ENCODE measurements around the gene WNT2. TPM values are rescaled to one million over a fixed set of nuclear protein-coding genes. Genes with fewer than 3 reads are reported as not detected.

The WNT2 gene
- total and polyA plus RNA-seq, 2 experiments from 2014 or later, result 260 to 378 TPM

DNA sequence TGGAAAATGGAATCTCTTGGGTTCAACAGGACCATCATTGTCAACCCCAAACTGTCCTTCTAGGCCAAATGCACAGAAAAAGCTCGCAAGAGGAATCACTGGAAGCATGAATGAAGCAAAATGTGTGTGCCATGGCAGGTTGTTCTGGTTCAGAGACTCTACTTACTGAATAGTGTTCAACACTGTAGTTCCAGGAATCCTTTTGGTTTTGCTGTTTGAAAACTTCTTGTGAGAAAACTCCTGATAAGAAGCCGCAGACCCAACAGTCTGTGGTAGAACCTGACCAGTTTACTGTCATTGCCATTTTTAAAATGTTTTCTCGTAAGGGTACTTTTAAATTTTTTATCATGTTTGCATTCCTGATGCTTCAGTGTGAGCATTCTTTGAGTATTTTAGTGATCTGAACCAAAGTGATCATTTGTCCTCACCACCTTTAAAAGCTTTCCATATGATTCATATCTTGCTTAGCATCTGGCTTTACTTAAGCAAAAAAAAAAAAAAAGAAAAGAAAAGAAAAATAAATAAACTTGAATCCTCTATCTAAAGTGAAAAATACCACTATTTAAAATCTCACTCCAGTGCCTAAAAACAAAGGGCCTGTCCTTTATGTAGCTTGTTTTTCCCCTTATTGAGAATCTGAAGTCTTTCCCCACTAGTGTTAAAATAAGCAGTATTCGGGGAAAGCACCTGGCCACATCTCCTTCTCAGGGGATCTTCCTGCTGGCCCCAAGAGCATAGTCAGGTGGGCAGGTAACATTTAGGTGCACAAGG lies 92.4 kb downstream of the WNT2 start:
- no peaks in the 10 kb centered on the region for H3K36me3 ChIP-seq
- no peaks in the 10 kb centered on the region for H3K27me3 ChIP-seq
- peak in 1 of 2 donors; percentile 47 for DNase-seq (ENCODE audit: low read depth in 1 of 2, low spot score in 1 of 2)
- no peaks in the 10 kb centered on the region for H3K9me3 ChIP-seq (ENCODE audit: low read depth)
- no peak overlapping the region for H3K4me3 ChIP-seq
- peak overlapping the region; percentile 87 for H3K27ac ChIP-seq
- no peak for TF ChIP-seq CTCF (IDR thresholded peaks at IDR 0.05; ENCODE audit: low read depth, low read length)
- H3K4me1 ChIP-seq (ENCODE audit: low read depth), result peaks cover 28% of the 10 kb centered on the region

DNA sequence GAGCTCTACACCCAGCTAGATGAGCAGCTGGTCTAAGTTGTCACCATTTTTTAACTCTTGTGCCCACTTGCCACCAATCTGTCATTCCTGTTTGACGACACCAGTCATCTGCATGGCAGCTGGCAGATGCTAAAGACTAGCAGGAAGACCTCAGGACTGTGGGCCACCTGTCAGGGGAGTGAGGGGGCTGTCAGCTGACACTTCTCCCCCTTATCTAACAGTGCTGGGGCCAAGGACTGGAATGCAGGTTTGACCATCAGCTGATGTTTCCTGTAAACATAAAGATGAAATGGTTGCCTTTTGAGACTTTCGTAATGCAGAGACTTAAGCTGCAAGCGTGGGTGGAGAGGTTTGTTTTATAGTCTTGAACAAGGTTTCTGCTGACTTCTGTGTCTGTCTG lies 93.5 kb downstream of the WNT2 start:
- H3K27ac ChIP-seq, result peak overlapping the region; percentile 87
- peaks cover 34% of the 10 kb centered on the region for H3K4me1 ChIP-seq (ENCODE audit: low read depth)
- H3K36me3 ChIP-seq, result no peaks in the 10 kb centered on the region
- H3K9me3 ChIP-seq (ENCODE audit: low read depth), result no peaks in the 10 kb centered on the region
- no peaks in the 10 kb centered on the region for H3K27me3 ChIP-seq
- peak in 1 of 2 donors; percentile 23 for DNase-seq (ENCODE audit: low read depth in 1 of 2, low spot score in 1 of 2)
- no peak for TF ChIP-seq CTCF (IDR thresholded peaks at IDR 0.05; ENCODE audit: low read depth, low read length)
- H3K4me3 ChIP-seq, result no peak overlapping the region

DNA sequence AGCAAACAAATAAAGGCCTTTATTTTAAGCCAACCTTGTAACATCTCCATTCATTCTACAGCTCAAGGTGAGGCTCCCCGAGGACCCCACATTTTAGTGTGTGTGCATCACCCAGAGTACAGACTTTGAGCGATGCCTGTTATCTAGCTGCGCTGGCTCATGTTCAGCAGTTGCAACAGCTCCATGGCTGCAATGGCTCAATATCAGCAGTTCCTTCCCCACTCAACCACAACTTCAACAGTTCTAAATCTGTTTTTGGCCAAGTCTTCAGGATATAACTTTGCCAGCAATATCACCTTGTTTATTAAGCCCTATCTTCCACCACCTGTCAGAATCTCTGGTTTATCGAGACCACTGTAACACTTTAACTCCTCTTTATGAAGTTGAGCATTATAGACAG lies 95.8 kb downstream of the WNT2 start:
- H3K36me3 ChIP-seq, result peaks cover 13% of the 10 kb centered on the region
- no peaks in the 10 kb centered on the region for H3K27me3 ChIP-seq
- no peak overlapping the region for H3K4me3 ChIP-seq
- TF ChIP-seq CTCF (IDR thresholded peaks at IDR 0.05; ENCODE audit: low read depth, low read length), result no peak
- H3K27ac ChIP-seq, result peak overlapping the region; percentile 87
- no peaks in the 10 kb centered on the region for H3K9me3 ChIP-seq (ENCODE audit: low read depth)
- peaks cover 34% of the 10 kb centered on the region for H3K4me1 ChIP-seq (ENCODE audit: low read depth)
- DNase-seq (ENCODE audit: low read depth in 1 of 2, low spot score in 1 of 2), result peak in 1 of 2 donors; percentile 70

DNA sequence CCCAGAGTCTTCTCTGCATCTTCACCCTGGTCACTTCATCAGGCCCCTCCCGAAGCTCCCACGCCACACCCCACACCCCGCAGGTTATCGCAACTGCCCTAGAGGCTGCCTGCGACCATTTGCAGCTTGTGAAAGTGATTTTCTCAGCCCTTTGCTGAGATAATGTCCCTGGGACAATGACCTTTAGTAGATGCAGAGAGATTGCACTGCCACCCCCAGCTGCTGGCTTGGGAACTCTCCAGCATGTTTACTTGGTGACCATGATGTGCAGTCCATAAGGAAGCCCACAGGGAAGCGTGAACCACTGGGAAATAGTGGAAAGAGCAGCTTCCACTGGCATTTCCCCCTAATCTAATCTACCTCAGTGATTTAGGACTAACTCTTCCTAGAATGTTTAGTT lies 97.3 kb downstream of the WNT2 start:
- peak overlapping the region; percentile 87 for H3K27ac ChIP-seq
- TF ChIP-seq CTCF (IDR thresholded peaks at IDR 0.05; ENCODE audit: low read depth, low read length), result no peak
- H3K36me3 ChIP-seq, result peaks cover 15% of the 10 kb centered on the region
- peak in 1 of 2 donors; percentile 37 for DNase-seq (ENCODE audit: low read depth in 1 of 2, low spot score in 1 of 2)
- peaks cover 31% of the 10 kb centered on the region for H3K4me1 ChIP-seq (ENCODE audit: low read depth)
- no peaks in the 10 kb centered on the region for H3K27me3 ChIP-seq
- no peaks in the 10 kb centered on the region for H3K9me3 ChIP-seq (ENCODE audit: low read depth)
- H3K4me3 ChIP-seq, result no peak overlapping the region

Other genes with a start within 250 kb of the WNT2 start
- gene ASZ1, start 104.4 kb upstream of the WNT2 start, total RNA-seq, result 0.18 TPM in 1 of 2 replicates, not detected in the other
- 0.70 TPM in 1 of 2 replicates, not detected in the other for gene ASZ1, start 104.4 kb upstream of the WNT2 start, polyA plus RNA-seq
- gene CFTR, start 157.0 kb upstream of the WNT2 start, total RNA-seq, result 12.0 and 13.3 TPM in 2 replicates
- 8.8 and 14.1 TPM in 2 replicates for gene CFTR, start 157.0 kb upstream of the WNT2 start, polyA plus RNA-seq

All from cardiac muscle cell (in vitro differentiated cells and primary cell).